SHP77 (cell line): ENCODE data around the gene SULT1C3.
"Not testable (repeated sequence)": the region's sequence is repeated elsewhere in the genome, so short reads cannot be mapped to it uniquely, and the experiment has no call there.

Experiments
- DNase-seq, 2 experiments: peaks; one replicate each; lab custom pipeline; 2025; lab: John Stamatoyannopoulos, UW

Gene SULT1C3

DNA sequence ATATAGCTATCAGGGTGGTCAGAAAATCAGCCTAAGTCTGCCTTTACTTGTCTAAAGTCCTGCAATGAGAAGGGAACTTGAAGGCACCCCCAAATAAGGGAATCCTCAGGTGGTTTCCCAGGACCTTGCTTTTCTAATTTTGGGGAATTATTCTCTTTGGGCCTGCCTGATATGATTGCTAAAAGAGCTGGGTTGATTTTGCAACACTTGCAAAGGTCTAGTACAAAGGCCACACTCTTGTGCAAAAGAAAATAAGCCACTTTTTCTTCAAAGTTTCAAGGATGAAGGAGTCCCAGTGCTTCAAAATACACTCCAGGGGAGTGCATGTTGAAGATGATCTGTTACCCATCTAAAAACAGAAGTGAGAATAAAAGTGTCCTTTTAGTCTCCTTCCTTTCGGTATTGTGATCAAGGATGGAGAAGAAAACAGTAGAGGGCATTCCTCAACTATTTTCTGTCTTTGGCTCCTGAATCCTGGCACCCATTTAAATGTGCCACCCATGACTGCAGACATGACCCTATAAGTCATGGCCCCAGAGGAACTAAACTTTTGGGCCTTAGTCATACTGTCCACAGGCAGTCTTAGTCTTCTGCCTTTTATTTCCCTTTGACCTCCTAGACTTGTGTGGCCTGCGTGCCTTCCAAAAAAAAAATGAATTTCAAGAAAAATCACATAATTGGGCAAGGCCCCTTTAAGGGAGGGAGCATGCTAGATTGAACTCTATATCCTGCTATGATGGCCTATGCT lies 5.1 kb downstream of the SULT1C3 start:
- DNase-seq, result no peak

DNA sequence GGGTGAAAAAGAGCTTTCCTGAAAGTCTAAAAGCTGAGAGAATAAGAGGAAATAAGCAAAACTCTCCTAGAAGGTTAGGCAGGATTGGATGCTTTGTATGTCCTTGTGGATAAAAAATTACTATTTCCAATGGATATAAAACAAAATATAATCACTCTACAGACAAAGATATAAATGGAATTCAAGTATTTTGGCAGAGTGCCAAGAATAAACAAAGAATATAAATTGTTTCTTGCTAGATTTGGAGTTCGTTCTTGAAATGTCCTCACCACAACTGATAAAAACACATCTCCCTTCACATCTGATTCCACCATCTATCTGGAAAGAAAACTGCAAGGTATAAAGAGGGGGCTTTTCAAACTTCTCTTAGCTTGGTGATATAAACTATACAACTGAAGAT lies 13.3 kb downstream of the SULT1C3 start:
- DNase-seq, result no peak

- DNase-seq, result no peak
Observed at GRCh38 chr2:108257757-108258331, 18.1 kb downstream of the SULT1C3 start.

GRCh38 chr2:108260773-108261172 lies 21.0 kb downstream of the SULT1C3 start:
- DNase-seq, result no peak

DNA sequence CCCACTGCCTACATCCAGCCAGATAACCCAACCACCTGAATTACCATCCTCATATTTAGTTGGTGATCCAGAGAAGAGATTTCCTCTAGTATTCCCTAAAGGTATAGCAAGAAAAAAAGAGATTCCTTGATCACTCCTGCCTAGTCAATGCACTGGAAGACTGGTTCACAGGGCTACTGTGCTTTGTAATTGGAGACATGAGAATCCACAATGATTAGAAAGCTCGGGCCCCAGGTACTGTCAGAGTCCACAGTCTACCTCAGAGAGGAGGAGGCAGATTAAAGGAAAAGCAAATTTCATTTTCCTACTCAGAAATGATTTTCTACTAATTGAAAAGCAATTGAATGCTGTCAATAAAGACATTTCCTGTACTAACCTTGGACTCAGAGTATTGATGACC lies 22.3 kb downstream of the SULT1C3 start:
- DNase-seq, result no peak

GRCh38 chr2:108263401-108263800 lies 23.6 kb downstream of the SULT1C3 start:
- DNase-seq, result no peak

GRCh38 chr2:108266218-108266617 lies 26.4 kb downstream of the SULT1C3 start:
- DNase-seq, result no peak

DNA sequence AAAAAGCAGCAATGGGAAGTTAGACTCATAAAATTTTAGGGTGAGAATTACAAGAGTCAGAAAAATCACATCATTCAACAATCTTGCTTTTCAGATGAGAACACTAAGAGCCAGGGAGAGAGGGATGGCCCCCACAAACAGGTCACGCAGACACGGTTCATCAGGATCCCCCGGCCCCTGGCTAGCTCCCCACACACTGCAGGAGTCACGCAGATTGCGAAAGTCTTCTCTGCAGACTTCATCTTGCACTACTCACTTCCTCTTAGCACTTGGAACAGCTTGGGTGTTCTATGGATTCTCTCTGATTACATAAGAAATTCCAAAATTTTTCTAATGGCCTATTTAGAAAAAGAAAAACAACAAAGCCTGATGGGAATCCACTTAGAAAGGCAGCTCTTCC lies 27.3 kb downstream of the SULT1C3 start:
- DNase-seq, result no peak

DNA sequence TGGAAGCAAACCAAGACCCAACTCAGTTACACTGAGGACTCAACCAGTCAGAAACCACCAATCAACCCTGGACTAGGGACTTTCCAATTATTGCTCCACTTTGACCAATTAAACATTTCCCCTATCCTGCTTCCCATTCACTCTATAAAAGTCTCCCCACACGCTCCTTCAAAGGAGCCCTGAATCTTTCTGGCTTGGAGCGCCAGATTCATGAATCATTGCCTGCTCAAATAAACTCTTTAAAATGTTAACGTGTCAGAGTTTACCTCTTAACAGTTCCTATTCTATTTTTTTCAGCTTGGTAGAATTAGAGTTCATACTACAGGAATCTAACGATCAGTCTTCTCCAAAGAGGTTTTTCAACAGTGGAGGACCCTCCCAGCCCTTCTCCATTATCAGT lies 28.2 kb downstream of the SULT1C3 start:
- no peak for DNase-seq

- DNase-seq, result no peak
Observed at GRCh38 chr2:108270346-108270745, 30.6 kb downstream of the SULT1C3 start.

GRCh38 chr2:108270768-108271506 lies 31.2 kb downstream of the SULT1C3 start:
- DNase-seq, result no peak

- DNase-seq, result no peak
Observed at GRCh38 chr2:108271691-108272253, 32.0 kb downstream of the SULT1C3 start.

GRCh38 chr2:108278631-108279030 lies 38.9 kb downstream of the SULT1C3 start:
- DNase-seq, result no peak

GRCh38 chr2:108279468-108279867 lies 39.7 kb downstream of the SULT1C3 start:
- no peak for DNase-seq

GRCh38 chr2:108280466-108280865 lies 40.7 kb downstream of the SULT1C3 start:
- no peak for DNase-seq

DNA sequence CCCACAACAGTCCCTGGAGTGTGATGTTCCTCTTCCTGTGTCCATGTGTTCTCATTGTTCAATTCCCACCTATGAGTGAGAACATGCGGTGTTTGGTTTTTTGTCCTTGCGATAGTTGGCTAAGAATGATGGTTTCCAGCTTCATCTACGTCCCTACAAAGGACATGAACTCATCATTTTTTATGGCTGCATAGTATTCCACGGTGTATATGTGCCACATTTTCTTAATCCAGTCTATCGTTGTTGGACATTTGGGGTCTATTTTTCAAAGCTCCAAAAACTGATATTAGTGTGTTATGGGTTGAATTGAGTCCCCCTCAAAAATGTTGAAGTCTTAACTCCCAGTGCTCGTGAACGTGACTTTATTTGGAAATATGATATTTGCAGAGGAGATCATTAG lies 44.8 kb downstream of the SULT1C3 start:
- not testable (repeated sequence) for DNase-seq

- no peak for DNase-seq
Observed at GRCh38 chr2:108285616-108286015, 45.8 kb downstream of the SULT1C3 start.

- DNase-seq, result no peak
Observed at GRCh38 chr2:108287169-108287568, 47.4 kb downstream of the SULT1C3 start.

GRCh38 chr2:108288534-108289106 lies 48.9 kb downstream of the SULT1C3 start, which contains the start of gene SULT1C2:
Gene SULT1C2 (plus strand): TSS chr2:108288895. CDS start chr2:108293668, 4,773 bp downstream.
- no peak for DNase-seq

DNA sequence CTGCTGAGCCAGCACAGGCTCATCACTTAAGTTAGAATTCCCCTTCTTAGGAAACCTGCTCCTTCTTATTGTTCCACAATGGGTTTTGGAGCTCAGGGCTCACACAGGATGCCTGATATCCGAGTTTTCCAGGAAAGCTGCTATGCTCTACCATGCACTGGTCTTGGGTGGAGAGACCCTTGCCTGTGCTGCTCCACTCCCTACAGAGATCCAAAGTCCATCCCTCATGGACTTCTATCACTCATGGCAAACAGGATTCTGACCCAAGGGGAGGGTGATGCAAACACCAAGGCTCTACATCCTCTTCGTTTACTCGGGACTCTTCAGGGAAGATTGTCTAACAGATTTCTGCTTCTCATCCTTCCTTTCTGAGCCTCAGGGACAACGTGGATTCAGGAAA lies 54.1 kb downstream of the SULT1C3 start:
- no peak for DNase-seq

DNA sequence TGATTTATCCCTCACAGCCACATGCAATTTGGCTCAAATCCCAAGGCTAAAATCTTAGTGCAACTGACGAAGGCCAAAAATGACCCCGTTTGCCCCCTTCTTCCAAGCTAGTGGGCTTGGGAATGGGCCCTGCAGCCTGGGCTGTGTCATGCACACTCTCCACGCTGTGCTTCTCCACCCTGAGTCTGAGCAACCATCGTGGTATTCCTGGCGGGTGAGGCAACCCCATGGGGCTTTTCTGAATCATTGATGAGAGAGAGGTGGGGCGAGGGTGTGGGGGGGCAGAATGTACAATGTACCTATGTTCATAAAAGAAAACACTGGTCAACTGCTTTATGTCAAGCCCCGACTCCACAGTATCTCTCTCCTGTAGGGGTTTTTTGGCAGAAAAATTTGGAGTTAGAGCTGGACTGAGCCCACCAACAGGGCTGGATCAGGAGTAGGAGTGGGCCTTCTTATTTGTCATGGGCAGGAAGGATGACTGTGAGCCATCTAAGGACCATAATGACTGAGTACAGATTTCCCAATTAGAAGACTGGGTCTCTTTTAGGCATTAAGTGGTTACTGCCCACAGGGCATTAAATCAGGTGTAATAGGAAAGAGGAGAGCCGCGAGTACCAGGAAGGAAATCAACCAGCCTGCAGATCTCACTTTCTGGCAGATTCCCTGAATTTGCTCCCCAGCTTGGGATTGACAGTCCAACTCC lies 57.8 kb downstream of the SULT1C3 start:
- no peak for DNase-seq

GRCh38 chr2:108301558-108301957 lies 61.8 kb downstream of the SULT1C3 start:
- peak in 1 of 2 experiments; percentile 18 for DNase-seq
